SK-N-MC (cell line): Measurements from ENCODE around the gene RYR2.

Source experiments
- DNase-seq: peaks from one replicate; pipeline ENCODE4 v3.0.0-alpha.2; 2011; ENCODE audit warnings: low read depth, low spot score
- H3K27ac ChIP-seq: fragments of 200-600 bp; sonication (generic); 2 replicates; pipeline ENCODE4 v1.5.1; 2016; ENCODE audit warnings: mixed run types
- H3K36me3 ChIP-seq: fragments of 200-600 bp; sonication (generic); 2 replicates; pipeline ENCODE4 v1.6.1; 2017; ENCODE audit warnings: antibody characterized with exemption, low read length, mixed read lengths; ENCODE audit not compliant: insufficient read depth
- H3K4me3 ChIP-seq: fragments of 200-600 bp; sonication (generic); 2 replicates; pipeline ENCODE4 v1.5.1; 2016
- H3K9ac ChIP-seq: fragments of 200-600 bp; sonication (generic); 2 replicates; pipeline ENCODE4 v1.8.0; 2017; ENCODE audit warnings: mixed run types, mixed read lengths; ENCODE audit not compliant: insufficient read length
- H3K9me3 ChIP-seq: fragments of 200-600 bp; sonication (generic); 2 replicates; pipeline ENCODE4 v1.6.1; 2017; ENCODE audit warnings: low read depth, mild to moderate bottlenecking, antibody characterized with exemption, low read length, moderate library complexity, mixed read lengths
- EZH2 ChIP-seq: fragments of 200-600 bp; sonication (generic); IDR thresholded peaks from one replicate; pipeline ENCODE4 v1.6.1; 2017; ENCODE audit warnings: antibody characterized with exemption
- FOXP2 ChIP-seq: optimal IDR thresholded peaks from 2 replicates; pipeline ENCODE3; 2011; ENCODE audit warnings: mild to moderate bottlenecking, moderate library complexity; ENCODE audit not compliant: insufficient read depth; ENCODE audit errors: extremely low read length, control extremely low read depth
- POLR2AphosphoS5 ChIP-seq: IDR thresholded peaks from 2 replicates; pipeline ENCODE4 v1.6.1; 2012; ENCODE audit warnings: mild to moderate bottlenecking, low read depth, low read length, borderline replicate concordance

Gene RYR2

GRCh38 chr1:237018896-237019295 lies 23.1 kb upstream of the RYR2 start:
- no peak overlapping the region for H3K4me3 ChIP-seq
- H3K9ac ChIP-seq = no peak overlapping the region
- no peak for DNase-seq
- no peaks in the 10 kb centered on the region for H3K36me3 ChIP-seq
- no peak overlapping the region for H3K27ac ChIP-seq
- no peak for TF ChIP-seq EZH2
- no peak for TF ChIP-seq POLR2AphosphoS5
- no peak for TF ChIP-seq FOXP2
- H3K9me3 ChIP-seq = no peaks in the 10 kb centered on the region

DNA sequence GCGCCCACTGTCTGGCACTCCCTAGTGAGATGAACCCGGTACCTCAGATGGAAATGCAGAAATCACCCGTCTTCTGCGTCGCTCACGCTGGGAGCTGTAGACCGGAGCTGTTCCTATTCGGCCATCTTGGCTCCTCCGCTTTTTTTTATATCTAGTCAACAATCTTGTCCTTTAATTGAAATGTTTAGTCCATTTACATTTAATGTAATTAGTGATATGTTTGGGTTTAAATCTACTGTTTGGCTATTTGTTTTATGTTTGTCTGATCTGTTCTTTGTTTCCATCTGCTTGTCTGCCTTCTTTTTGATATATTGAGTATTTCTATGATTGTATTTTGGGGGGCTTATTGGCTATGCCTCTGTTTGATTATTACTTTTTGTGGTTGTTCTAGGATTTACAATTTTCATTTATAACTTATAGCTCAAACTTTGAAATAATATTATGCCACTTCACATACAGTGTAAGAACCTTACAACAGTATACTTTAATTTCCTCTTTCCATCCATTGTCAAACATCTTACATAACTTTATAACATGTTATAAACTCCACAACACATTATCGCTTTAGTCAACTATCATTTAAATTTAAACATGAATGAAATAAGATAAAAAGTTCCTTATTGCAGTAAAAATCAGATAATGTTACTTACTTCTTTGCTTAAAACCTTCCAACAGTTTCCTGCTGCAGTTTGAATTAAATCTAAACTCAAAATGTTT lies 16.5 kb upstream of the RYR2 start:
- no peak for TF ChIP-seq FOXP2
- TF ChIP-seq EZH2 = no peak
- TF ChIP-seq POLR2AphosphoS5 = no peak
- DNase-seq = no peak
- Histone ChIP-seq H3K27ac (no peak overlapping the region), H3K36me3 (no peaks in the 10 kb centered on the region), H3K9me3 (no peaks in the 10 kb centered on the region), H3K9ac (no peak overlapping the region), H3K4me3 (no peak overlapping the region)

- no peak for DNase-seq
- H3K36me3 ChIP-seq = no peaks in the 10 kb centered on the region
- TF ChIP-seq FOXP2 (no peak), POLR2AphosphoS5 (no peak), EZH2 (no peak)
- H3K4me3 ChIP-seq = no peak overlapping the region
- no peak overlapping the region for H3K27ac ChIP-seq
- H3K9ac ChIP-seq = no peak overlapping the region
- no peaks in the 10 kb centered on the region for H3K9me3 ChIP-seq
These were observed 12.7 kb upstream of the RYR2 start for GRCh38 chr1:237029240-237029639.

DNA sequence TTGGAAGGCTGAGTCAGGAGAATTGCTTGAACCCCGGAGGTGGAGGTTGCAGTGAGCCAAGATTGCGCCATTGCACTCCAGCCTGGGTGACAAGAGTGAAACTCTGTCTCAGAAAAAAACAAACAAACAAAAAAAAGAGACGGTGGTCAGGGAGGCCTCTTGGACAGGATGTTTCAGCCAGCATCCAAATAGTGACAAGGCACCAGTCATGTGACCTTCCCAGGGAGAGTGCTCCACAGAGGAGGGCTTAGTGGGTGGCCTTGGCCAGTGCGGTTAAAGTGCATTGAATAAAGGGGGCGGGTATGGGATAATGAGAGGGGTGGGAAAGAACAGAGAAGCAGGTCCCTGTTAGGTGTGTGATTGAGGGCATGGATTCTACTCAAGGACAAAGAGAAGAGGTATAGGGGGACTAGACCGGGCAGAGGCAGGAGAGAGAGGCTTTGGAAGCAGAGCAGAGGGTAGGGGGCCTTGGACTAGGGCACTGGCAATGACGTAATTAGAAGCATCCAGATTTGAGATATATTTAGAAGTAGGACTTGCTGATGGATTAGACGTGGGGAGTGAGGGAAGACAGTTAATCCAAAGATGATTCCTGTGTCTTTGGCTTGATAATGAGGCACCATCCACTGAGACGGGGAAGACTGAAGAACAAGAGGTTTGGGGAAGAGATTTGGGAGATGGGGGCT lies 12.0 kb upstream of the RYR2 start:
- H3K9me3 ChIP-seq = no peaks in the 10 kb centered on the region
- no peak overlapping the region for H3K9ac ChIP-seq
- TF ChIP-seq EZH2 = no peak
- no peak for TF ChIP-seq POLR2AphosphoS5
- TF ChIP-seq FOXP2 = no peak
- H3K27ac ChIP-seq = no peak overlapping the region
- no peaks in the 10 kb centered on the region for H3K36me3 ChIP-seq
- no peak for DNase-seq
- no peak overlapping the region for H3K4me3 ChIP-seq

DNA sequence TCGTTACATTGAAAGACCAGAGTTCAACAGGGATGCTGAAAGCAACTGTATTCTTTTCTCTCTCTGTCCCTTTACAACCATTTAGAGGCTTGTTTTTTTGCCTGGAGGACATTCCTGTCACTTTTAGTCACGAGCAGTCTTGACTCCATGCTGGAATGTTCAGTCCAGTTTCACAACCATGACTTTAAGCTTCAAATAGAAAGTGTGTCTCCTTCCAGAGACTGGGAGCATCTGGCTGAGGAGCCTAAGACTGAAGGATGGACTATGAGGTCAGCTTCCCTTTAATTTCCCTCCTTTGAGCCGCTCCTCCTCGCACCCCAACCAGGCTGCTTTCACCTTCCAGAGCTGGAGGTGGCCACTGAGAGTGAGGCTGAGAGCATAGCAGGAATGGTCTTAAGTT lies 10.5 kb upstream of the RYR2 start:
- Histone ChIP-seq H3K4me3 (peak overlapping the region; percentile 44; the same call in 1 of the 2 replicates), H3K9ac (no peak overlapping the region), H3K36me3 (no peaks in the 10 kb centered on the region), H3K27ac (no peak overlapping the region), H3K9me3 (no peaks in the 10 kb centered on the region)
- TF ChIP-seq EZH2 (no peak), POLR2AphosphoS5 (no peak), FOXP2 (no peak)
- no peak for DNase-seq

DNA sequence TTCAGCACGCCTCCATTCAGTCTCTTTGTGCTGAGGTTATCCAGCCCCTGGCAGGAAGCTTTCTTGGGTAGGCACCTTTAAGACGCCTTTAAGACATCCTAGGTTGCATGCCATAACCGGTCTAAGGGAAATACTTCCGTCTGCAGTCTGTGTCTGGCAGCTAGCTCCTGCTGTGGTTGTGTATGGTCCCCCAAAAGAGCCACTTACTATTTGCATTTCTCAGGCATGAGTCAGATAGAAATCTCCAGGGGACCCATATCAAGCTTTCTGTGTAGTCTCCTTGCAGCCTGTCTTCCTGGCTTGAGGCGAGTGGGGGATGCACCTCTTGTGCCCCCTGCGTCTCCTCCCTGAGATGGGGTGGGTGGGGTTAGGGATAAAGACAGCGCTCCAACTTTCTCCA lies 10.0 kb upstream of the RYR2 start:
- peak; percentile 47 for DNase-seq
- Histone ChIP-seq H3K36me3 (no peaks in the 10 kb centered on the region), H3K9ac (no peak overlapping the region), H3K27ac (no peak overlapping the region), H3K4me3 (peak overlapping the region; percentile 44), H3K9me3 (no peaks in the 10 kb centered on the region)
- TF ChIP-seq EZH2 (no peak), FOXP2 (no peak), POLR2AphosphoS5 (no peak)

DNA sequence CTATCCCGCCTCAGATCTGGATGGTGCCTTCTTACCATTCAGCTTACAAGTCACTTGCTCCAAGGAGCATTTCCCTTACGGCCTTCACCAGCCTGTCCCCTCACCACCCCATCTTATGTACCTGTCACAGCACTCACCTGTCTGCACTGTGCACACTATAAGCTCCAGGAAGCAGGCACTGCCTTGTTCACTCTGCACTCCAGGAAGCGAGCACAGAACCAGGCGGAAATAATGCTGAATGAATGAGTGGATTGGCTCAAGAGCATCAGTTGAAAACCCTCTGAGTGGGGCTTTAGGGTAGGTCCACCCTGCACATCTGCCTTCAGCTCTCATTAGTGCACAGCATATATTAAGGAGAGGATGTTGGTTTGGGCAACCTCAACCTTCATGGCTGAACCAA lies 8.9 kb upstream of the RYR2 start:
- Histone ChIP-seq H3K9ac (no peak overlapping the region), H3K4me3 (no peak overlapping the region), H3K27ac (no peak overlapping the region), H3K36me3 (no peaks in the 10 kb centered on the region), H3K9me3 (no peaks in the 10 kb centered on the region)
- no peak for DNase-seq
- TF ChIP-seq FOXP2 (no peak), EZH2 (no peak), POLR2AphosphoS5 (no peak)

DNA sequence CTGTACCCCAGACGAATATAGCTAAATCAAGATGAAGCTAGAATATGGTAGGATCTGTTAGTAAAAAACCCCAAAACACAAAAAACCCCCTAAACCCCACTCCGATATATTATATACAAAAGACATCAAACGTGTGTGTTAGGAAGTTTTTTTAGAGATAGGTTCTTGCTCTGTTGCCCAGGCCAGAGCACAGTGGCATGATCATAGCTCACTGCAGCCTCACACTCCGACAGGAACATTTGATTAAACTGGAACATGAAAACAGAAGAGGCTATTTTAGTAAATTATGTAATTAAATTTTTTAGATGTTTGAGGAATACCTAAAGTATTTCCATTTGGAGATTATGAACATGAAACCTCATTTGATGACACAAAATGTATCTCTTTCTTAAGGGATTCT lies 8.2 kb upstream of the RYR2 start:
- Histone ChIP-seq H3K9ac (no peak overlapping the region), H3K4me3 (no peak overlapping the region), H3K36me3 (no peaks in the 10 kb centered on the region), H3K27ac (no peak overlapping the region), H3K9me3 (no peaks in the 10 kb centered on the region)
- no peak for DNase-seq
- TF ChIP-seq EZH2 = no peak

- TF ChIP-seq POLR2AphosphoS5 (no peak), EZH2 (no peak), FOXP2 (no peak)
- Histone ChIP-seq H3K27ac (no peak overlapping the region), H3K4me3 (no peak overlapping the region), H3K36me3 (no peaks in the 10 kb centered on the region), H3K9me3 (no peaks in the 10 kb centered on the region), H3K9ac (no peak overlapping the region)
- DNase-seq = no peak
These were observed 6.2 kb upstream of the RYR2 start for GRCh38 chr1:237035759-237036158.
